ENCODE measurements around the gene LATS1.

GRCh38 chr6:149714442-149714841 is 3.5 kb downstream of the LATS1 start:
- no peak for TF ChIP-seq CTCF (conservative IDR thresholded peaks at IDR 0.05)
- no peak for TF ChIP-seq EZH2 (IDR thresholded peaks at IDR 0.05; ENCODE audit: low read depth)
